Measurements from ENCODE around the gene EFR3B. TPM values are rescaled to one million over a fixed set of nuclear protein-coding genes. Genes with fewer than 3 reads are reported as not detected.

Gene EFR3B
- total RNA-seq, 3 donors from 2014 or later (not counting 1 experiment from before 2014, with no cell fraction given), result 0.05 TPM; not detected in 2

- Mint-ChIP-seq H3K36me3 (no peaks in the 10 kb centered on the region), H3K4me1 (peaks cover 0 to 11% of the 10 kb centered on the region in 2 donors), H3K27me3 (ENCODE audit: low read depth in 2 of 2) (peaks cover 52 to 67% of the 10 kb centered on the region in 2 donors), H3K4me3 (no peak overlapping the region), H3K9me3 (no peaks in the 10 kb centered on the region), H3K27ac (no peak overlapping the region)
- Histone ChIP-seq H3K36me3 (ENCODE audit: control insufficient read depth, insufficient read depth, low read length) (no peaks in the 10 kb centered on the region), H3K27me3 (ENCODE audit: control insufficient read depth, insufficient read depth, low read length) (peaks cover 34% of the 10 kb centered on the region), H3K9me3 (ENCODE audit: control insufficient read depth, insufficient read depth, low read length) (no peaks in the 10 kb centered on the region), H3K4me3 (ENCODE audit: low read length) (no peak overlapping the region), H3K4me1 (ENCODE audit: control insufficient read depth, insufficient read depth, low read length) (peaks cover 18% of the 10 kb centered on the region), H3K27ac (ENCODE audit: low read length) (no peak overlapping the region)
- 57% methylated on average over 7 of the region's 7 CpGs for WGBS (ENCODE audit: insufficient coverage)
- TF ChIP-seq CTCF (IDR thresholded peaks at IDR 0.05), result no peak
- intact Hi-C loops (cut with micrococcal nuclease), result no loop called here
- ATAC-seq (no peak), DNase-seq (no peak)
Measured at GRCh38 chr2:25170888-25171287, 129.0 kb downstream of the EFR3B start.

- intact Hi-C loops (cut with micrococcal nuclease), result no loop called here
- H3K4me1 ChIP-seq (ENCODE audit: control insufficient read depth, insufficient read depth, low read length), result peaks cover 3% of the 10 kb centered on the region
- no peak for TF ChIP-seq CTCF (IDR thresholded peaks at IDR 0.05)
- WGBS (ENCODE audit: insufficient coverage), result 86% methylated on average over 5 of the region's 5 CpGs
- Mint-ChIP-seq H3K4me1 (peaks cover 0 to 3% of the 10 kb centered on the region in 2 donors), H3K27me3 (ENCODE audit: low read depth in 2 of 2) (peaks cover 44 to 58% of the 10 kb centered on the region in 2 donors), H3K27ac (no peak overlapping the region), H3K36me3 (no peaks in the 10 kb centered on the region), H3K9me3 (no peaks in the 10 kb centered on the region), H3K4me3 (no peak overlapping the region)
- ATAC-seq (no peak), DNase-seq (no peak)
- no peak overlapping the region for H3K4me3 ChIP-seq (ENCODE audit: low read length)
- H3K27ac ChIP-seq (ENCODE audit: low read length), result no peak overlapping the region
- H3K27me3 ChIP-seq (ENCODE audit: control insufficient read depth, insufficient read depth, low read length), result peaks cover 22% of the 10 kb centered on the region
- H3K9me3 ChIP-seq (ENCODE audit: control insufficient read depth, insufficient read depth, low read length), result no peaks in the 10 kb centered on the region
- H3K36me3 ChIP-seq (ENCODE audit: control insufficient read depth, insufficient read depth, low read length), result no peaks in the 10 kb centered on the region
Measured at GRCh38 chr2:25173719-25174118, 131.8 kb downstream of the EFR3B start.

DNA sequence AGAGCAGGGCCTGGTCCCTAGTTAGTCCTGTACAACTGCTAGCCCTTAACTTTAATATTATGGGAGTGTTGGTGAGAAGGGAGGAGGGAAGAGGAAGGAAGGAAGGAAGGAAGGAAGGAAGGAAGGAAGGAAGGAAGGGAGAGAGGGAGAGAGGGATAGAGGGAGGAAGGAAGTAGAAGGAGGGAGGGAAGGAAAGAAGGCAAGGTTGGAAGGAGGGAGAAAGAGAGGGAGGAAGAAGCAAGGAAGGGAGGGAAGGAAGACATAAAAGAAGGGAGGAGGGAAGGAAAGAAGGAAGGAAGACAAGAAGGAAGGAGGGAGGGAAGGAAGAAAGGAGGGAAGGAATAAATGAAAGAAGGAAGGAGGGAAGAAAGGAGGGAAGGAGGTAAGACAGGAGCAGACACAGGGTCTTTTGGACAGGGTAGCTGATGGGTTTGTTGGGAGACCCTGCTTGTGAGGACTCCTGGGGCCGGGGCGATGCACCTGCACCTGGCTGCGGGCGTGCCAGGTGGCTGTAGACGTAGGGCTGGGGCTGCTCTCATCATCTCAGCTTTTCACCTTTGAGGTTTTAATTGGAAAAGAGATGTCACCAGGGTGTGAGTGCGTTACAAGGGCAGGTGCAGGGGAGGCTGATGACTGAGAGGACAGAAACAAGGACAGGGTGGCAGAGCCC lies 132.5 kb downstream of the EFR3B start:
- no peak overlapping the region for H3K27ac ChIP-seq (ENCODE audit: low read length)
- Mint-ChIP-seq H3K36me3 (no peaks in the 10 kb centered on the region), H3K9me3 (no peaks in the 10 kb centered on the region), H3K4me3 (no peak overlapping the region), H3K27me3 (ENCODE audit: low read depth in 2 of 2) (peaks cover 38 to 54% of the 10 kb centered on the region in 2 donors), H3K27ac (no peak overlapping the region), H3K4me1 (no peaks in the 10 kb centered on the region)
- DNase-seq, result no peak
- H3K9me3 ChIP-seq (ENCODE audit: control insufficient read depth, insufficient read depth, low read length), result no peaks in the 10 kb centered on the region
- WGBS (ENCODE audit: insufficient coverage), result 87% methylated on average over 6 of the region's 6 CpGs
- H3K27me3 ChIP-seq (ENCODE audit: control insufficient read depth, insufficient read depth, low read length), result peaks cover 16% of the 10 kb centered on the region
- intact Hi-C loops (cut with micrococcal nuclease), result no loop called here
- no peak overlapping the region for H3K4me3 ChIP-seq (ENCODE audit: low read length)
- H3K4me1 ChIP-seq (ENCODE audit: control insufficient read depth, insufficient read depth, low read length), result no peaks in the 10 kb centered on the region
- TF ChIP-seq CTCF (IDR thresholded peaks at IDR 0.05), result no peak
- no peaks in the 10 kb centered on the region for H3K36me3 ChIP-seq (ENCODE audit: control insufficient read depth, insufficient read depth, low read length)
- no peak for ATAC-seq

DNA sequence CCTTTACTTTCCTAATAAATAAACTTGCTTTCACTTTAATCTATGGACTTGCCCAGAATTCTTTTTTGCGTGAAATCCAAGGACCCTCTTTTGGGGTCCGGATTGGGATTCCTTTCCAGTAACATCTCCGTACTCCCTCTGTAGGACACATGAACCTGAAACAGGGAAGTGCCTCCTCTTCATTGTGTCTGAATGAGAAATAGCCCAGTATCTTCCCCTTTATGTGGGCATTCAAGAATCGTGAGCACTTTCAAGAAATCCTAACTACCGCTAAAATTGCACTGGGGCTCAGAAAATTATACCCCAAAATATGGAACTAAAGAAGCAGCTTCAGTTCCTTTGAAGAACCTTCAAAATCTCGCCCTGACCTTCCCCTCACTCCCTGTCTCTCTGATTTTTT lies 134.3 kb downstream of the EFR3B start:
- H3K27ac ChIP-seq (ENCODE audit: low read length), result no peak overlapping the region
- 81% methylated on average over 6 of the region's 6 CpGs for WGBS (ENCODE audit: insufficient coverage)
- H3K9me3 ChIP-seq (ENCODE audit: control insufficient read depth, insufficient read depth, low read length), result no peaks in the 10 kb centered on the region
- intact Hi-C loops (cut with micrococcal nuclease), result no loop called here
- H3K27me3 ChIP-seq (ENCODE audit: control insufficient read depth, insufficient read depth, low read length), result peaks cover 5% of the 10 kb centered on the region
- no peaks in the 10 kb centered on the region for H3K9me3 Mint-ChIP-seq
- H3K27me3 Mint-ChIP-seq (ENCODE audit: low read depth in 2 of 2), result peaks cover 27 to 37% of the 10 kb centered on the region in 2 donors
- H3K4me3 Mint-ChIP-seq, result no peak overlapping the region
- no peak overlapping the region for H3K27ac Mint-ChIP-seq
- H3K4me1 ChIP-seq (ENCODE audit: control insufficient read depth, insufficient read depth, low read length), result no peaks in the 10 kb centered on the region
- no peak for DNase-seq
- TF ChIP-seq CTCF (IDR thresholded peaks at IDR 0.05), result no peak
- ATAC-seq, result no peak
- H3K4me3 ChIP-seq (ENCODE audit: low read length), result no peak overlapping the region
- H3K36me3 ChIP-seq (ENCODE audit: control insufficient read depth, insufficient read depth, low read length), result no peaks in the 10 kb centered on the region
- no peaks in the 10 kb centered on the region for H3K4me1 Mint-ChIP-seq
- no peaks in the 10 kb centered on the region for H3K36me3 Mint-ChIP-seq
